GM13976 (cell line): Measurements from ENCODE around the gene MPND.

Source experiments
- DNase-seq: peaks from one replicate; pipeline ENCODE4 v3.0.0; 2012; ENCODE audit warnings: low spot score
- in situ Hi-C: fragments of 300-500 bp; cut with MboI; formaldehyde crosslinking; loops from one replicate; pipeline ENCODE4 v1.12.0; 2022; ENCODE audit warnings: low sequenced_read_pairs, mixed read lengths, inconsistent platforms; ENCODE audit not compliant: unreplicated experiment
- TF ChIP-seq, protein P1 (sequence below): IDR thresholded peaks from 2 replicates; pipeline ENCODE4 v1.5.1; 2012; ENCODE audit warnings: borderline replicate concordance, mild to moderate bottlenecking; ENCODE audit not compliant: insufficient read depth; ENCODE audit errors: extremely low read depth, missing control alignments, control extremely low read depth

MPND gene, protein sequence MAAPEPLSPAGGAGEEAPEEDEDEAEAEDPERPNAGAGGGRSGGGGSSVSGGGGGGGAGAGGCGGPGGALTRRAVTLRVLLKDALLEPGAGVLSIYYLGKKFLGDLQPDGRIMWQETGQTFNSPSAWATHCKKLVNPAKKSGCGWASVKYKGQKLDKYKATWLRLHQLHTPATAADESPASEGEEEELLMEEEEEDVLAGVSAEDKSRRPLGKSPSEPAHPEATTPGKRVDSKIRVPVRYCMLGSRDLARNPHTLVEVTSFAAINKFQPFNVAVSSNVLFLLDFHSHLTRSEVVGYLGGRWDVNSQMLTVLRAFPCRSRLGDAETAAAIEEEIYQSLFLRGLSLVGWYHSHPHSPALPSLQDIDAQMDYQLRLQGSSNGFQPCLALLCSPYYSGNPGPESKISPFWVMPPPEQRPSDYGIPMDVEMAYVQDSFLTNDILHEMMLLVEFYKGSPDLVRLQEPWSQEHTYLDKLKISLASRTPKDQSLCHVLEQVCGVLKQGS

DNA sequence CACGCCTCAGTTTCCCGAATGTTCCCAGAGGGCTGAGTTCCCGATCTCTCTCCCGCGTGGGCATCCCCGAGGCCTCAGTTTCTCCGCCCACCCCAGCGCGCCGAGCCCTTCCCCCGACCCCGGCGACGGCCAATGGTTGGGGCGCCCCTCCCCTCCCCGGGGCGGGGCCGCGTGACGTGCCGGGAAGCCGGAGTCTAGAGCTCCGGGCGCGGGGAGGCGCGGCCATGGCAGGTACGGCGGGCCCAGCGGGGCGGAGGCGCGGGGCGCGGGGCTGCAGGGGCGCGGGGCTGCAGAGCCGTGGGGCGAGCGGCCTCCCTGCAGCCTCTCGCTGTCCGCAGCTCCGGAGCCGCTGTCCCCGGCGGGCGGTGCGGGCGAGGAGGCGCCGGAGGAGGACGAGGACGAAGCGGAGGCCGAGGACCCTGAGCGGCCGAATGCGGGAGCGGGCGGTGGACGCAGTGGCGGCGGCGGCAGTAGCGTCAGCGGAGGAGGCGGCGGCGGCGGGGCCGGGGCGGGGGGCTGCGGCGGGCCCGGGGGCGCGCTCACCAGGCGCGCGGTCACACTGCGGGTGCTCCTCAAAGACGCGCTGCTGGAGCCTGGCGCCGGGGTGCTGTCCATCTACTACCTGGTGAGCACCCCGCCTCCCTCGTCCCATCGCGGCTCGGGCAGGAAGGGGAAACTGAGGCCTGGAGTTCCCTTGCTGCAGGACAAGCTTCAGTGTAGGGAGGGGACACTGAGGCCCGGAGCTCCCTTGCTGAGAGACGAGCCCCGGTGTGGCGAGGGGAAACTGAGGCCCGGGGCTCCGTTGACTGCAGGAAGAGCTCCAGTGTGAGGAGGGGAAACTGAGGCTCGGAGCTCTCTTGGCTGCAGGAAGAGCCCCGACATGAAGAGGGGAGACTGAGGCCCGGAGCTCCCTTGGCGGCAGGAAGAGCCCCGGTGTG is at the start of gene MPND:
Gene MPND, plus strand, starts transcription at position 193 of the 938 bp plus-strand sequence. Its CDS starts 32 bp downstream, at position 225.
- peak; percentile 92 for DNase-seq
- in situ Hi-C loops: no loop called here
- TF ChIP-seq, protein P1, sequence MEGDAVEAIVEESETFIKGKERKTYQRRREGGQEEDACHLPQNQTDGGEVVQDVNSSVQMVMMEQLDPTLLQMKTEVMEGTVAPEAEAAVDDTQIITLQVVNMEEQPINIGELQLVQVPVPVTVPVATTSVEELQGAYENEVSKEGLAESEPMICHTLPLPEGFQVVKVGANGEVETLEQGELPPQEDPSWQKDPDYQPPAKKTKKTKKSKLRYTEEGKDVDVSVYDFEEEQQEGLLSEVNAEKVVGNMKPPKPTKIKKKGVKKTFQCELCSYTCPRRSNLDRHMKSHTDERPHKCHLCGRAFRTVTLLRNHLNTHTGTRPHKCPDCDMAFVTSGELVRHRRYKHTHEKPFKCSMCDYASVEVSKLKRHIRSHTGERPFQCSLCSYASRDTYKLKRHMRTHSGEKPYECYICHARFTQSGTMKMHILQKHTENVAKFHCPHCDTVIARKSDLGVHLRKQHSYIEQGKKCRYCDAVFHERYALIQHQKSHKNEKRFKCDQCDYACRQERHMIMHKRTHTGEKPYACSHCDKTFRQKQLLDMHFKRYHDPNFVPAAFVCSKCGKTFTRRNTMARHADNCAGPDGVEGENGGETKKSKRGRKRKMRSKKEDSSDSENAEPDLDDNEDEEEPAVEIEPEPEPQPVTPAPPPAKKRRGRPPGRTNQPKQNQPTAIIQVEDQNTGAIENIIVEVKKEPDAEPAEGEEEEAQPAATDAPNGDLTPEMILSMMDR: no peak

DNA sequence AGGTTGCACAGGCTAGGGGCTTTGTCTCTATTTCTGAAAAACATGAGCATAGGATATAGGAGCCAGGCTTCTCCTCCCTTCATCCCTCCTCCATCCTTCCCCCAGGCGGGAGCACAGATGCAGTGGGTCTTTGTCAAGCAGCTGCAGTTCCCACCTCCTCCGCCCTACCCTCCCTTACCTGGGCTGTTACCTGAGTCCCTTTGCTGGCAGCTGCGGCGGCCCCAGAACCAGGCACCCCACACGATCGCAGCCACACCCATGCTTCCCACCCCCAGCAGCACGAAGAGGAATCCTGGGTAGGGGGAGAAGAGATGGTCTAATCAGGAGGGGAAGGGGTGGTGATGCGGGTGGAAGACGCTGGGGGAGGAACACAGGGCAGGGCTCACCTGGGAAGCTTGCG is 49.0 kb upstream of the MPND start:
- TF ChIP-seq, protein P1: no peak
- DNase-seq: no peak
- in situ Hi-C loops: no loop called here

DNA sequence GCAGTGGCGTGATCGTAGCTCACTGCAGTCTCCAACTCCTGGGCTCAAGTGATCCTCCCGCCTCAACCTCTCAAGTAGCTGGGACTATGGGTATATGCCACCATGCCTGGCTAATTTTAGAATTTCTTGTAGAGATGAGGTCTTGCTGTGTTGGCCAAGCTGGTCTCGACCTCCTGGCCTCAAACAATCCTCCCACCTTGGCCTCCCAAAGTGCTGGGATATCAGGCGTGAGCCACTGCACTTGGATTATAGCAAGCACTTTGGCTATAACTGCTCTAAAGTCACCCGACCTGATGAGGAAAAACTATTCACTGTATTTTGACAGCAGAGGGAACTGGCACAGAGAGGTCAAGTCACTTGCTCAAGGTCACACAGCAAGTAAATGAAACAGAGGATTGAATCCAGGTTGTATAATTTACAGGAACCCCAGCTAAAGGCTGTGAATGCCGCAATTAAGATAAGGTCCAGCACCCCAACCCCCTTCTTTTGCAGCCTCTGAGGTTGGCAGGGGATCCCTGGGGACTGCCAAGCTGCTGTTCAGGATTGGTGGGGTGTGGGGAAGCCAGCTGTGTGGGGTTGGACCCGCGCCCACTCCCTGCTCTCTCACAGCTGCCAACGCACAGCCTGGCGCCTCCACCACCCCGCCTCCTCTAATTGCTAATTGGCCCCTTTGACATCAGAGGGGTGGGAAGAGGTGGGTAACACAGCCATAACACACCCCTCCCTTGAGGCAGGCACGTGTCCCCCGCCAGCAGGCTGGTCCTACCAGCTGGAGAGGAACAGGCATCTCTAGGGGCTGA is 47.2 kb upstream of the MPND start:
- peak; percentile 32 for DNase-seq

DNA sequence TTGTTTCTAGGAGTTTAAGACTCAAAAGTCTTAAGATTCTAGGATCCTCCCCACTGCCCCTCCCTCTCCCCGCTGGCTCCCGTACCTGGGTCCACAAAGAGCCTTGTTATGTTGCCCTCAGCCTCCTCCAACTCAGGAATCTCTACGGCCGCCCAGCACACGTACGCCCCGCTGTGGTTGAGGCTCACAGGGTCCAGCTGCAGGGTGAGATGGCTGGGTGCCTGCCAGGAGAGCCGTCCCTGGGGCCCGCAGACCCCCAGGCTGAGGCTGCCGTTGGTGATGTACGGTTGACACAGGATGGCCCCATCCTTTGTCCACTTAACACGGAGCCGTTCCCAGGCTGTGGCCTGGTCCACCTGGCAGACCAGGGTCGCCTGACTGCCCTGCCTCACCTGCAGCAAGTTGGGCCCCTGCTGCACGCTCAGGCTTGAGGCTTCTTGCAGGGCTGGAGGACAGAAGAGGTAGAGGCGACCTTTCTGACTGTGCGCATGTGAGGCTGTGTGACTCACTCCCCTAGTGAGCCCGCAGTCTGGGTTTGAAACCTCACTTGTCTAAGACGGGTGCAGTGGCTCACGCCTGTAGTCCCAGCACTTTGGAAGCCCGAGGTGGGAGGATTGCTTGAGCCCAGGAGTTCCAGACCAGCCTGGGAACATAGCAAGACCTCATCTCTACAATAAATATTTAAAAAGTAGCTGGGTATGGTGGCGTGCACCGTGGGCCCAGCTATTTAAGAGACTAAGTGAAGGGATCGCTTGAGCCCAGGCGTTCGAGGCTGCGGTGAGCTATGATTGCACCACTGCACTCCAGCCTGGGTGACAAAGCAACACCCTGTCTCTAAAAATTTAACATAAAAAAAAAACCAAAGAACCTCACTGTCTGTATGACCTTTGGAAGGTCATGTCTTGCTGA is 45.2 kb upstream of the MPND start:
- no peak for DNase-seq

More for the DNA sequence above, 47.2 kb upstream of the MPND start:
- TF ChIP-seq, protein P1: no peak
- in situ Hi-C loops: no loop called here

DNA sequence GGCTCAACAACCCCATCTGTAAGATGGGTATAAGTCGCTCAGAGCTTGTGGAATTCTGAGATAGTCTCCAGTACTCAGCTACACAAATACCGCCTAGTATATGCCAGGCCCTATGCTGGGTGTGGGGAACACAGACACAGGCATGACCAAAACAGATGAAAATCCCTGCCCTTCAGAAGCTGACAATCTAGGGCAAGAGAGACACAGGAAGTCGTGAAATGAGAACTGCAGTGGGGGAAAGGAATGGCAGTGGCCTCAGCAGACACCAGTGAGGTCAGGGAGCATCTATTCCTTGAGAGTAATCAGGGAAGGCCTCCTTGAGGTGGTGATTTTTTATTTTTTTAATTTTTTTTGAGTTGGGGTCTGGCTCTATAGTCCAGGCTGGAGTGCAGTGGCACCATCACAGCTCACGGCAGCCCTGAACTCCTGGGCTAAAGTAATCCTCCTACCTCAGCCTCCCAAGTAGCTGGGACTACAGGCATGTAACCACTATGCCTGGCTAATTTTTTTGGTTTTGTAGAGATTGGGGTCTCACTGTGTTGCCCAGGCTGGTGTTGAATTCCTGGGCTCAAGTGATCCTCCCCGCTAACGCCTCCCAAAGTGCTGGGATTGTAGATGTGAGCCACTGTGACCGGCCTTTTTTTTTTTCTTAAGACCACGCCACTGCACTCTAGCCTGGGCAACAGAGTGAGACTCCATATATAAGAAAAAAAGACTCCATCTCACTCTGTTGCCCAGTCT is 44.4 kb upstream of the MPND start:
- TF ChIP-seq, protein P1: no peak

More for the DNA sequence above, 45.2 kb upstream of the MPND start:
- in situ Hi-C loops: no loop called here
- TF ChIP-seq, protein P1: no peak

More for the DNA sequence above, 44.4 kb upstream of the MPND start:
- in situ Hi-C loops: no loop called here
- no peak for DNase-seq
